ENCODE results near the gene PSMB7. TPM values are rescaled to one million over a fixed set of nuclear protein-coding genes. Genes with fewer than 3 reads are reported as not detected.

PSMB7 gene
- total and polyA plus RNA-seq, 2 donors (not counting 1 experiment from before 2014, with no cell fraction given), result 69.5 to 73.1 TPM

GRCh38 chr9:124306098-124306735 lies 109.0 kb downstream of the PSMB7 start:
- intact Hi-C loops (cut with micrococcal nuclease), result no loop called here
- Mint-ChIP-seq H3K27ac (peak overlapping the region; percentile 48), H3K9me3 (ENCODE audit: insufficient read depth) (no peaks in the 10 kb centered on the region), H3K4me1 (no peaks in the 10 kb centered on the region), H3K27me3 (no peaks in the 10 kb centered on the region), H3K4me3 (no peak overlapping the region)
- DNase-seq (no peak), ATAC-seq (ENCODE audit: low read depth) (no peak)
- peaks cover 25% of the 10 kb centered on the region for H4K20me1 ChIP-seq (ENCODE audit: control insufficient read depth, insufficient read depth, low read length, poor library complexity, severe bottlenecking)
- no peak overlapping the region for H3K4me3 ChIP-seq (ENCODE audit: control extremely low read depth in 1 of 5, extremely low read depth in 1 of 5, insufficient read depth in 1 of 5, low read depth in 2 of 5, low read length in 4 of 5)
- no peak overlapping the region for H3K27ac ChIP-seq (ENCODE audit: low read length in 2 of 2)
- TF ChIP-seq CTCF (IDR thresholded peaks at IDR 0.05) (no peak), EZH2 (IDR thresholded peaks at IDR 0.05; ENCODE audit: borderline replicate concordance, insufficient read depth, low read depth, low read length, poor library complexity, severe bottlenecking) (no peak)
- ChIA-PET CTCF (interaction anchor here (2.0 kb wide), 1 partner anchor 179 kb away, joined by 7 read pairs; no protein-coding TSS in a partner anchor), POLR2A (no interaction called here)
- H3K9ac ChIP-seq (ENCODE audit: low read length), result no peak overlapping the region
- H3K36me3 ChIP-seq (replicated peaks in 1 of 2; ENCODE audit: control extremely low read depth in 1 of 2, control insufficient read depth in 1 of 2, extremely low read depth in 1 of 2, insufficient read depth in 2 of 2, low read length in 1 of 2), result peaks cover 4 to 63% of the 10 kb centered on the region in 2 experiments
- no peak overlapping the region for H3K4me2 ChIP-seq (replicated peaks; ENCODE audit: low read depth, low read length, poor library complexity, severe bottlenecking)
- no peaks in the 10 kb centered on the region for H3K9me3 ChIP-seq (ENCODE audit: control extremely low read depth in 1 of 3, control insufficient read depth in 2 of 3, insufficient read depth in 1 of 3, low read length in 2 of 3)
- no peaks in the 10 kb centered on the region for H3K4me1 ChIP-seq (ENCODE audit: control insufficient read depth in 2 of 2, insufficient read depth in 2 of 2, low read length in 2 of 2)
- H2AFZ ChIP-seq (ENCODE audit: insufficient read depth, low read depth, low read length, poor library complexity, severe bottlenecking), result no peak overlapping the region
- H3K27me3 ChIP-seq (replicated peaks in 1 of 4; ENCODE audit: control extremely low read depth in 1 of 4, control insufficient read depth in 3 of 4, insufficient read depth in 4 of 4, low read length in 3 of 4), result no peaks in the 10 kb centered on the region
- whole genome bisulfite sequencing (ENCODE audit: insufficient coverage), result 83% methylated on average over 12 of the region's 13 CpGs
- H3K79me2 ChIP-seq (ENCODE audit: control insufficient read depth, insufficient read depth, low read length), result peaks cover 43% of the 10 kb centered on the region

GRCh38 chr9:124304285-124304684 lies 111.0 kb downstream of the PSMB7 start:
- Histone ChIP-seq H3K36me3 (replicated peaks in 1 of 2; ENCODE audit: control extremely low read depth in 1 of 2, control insufficient read depth in 1 of 2, extremely low read depth in 1 of 2, insufficient read depth in 2 of 2, low read length in 1 of 2) (peaks cover 4 to 53% of the 10 kb centered on the region in 2 experiments), H3K27me3 (replicated peaks in 1 of 4; ENCODE audit: control extremely low read depth in 1 of 4, control insufficient read depth in 3 of 4, insufficient read depth in 4 of 4, low read length in 3 of 4) (no peaks in the 10 kb centered on the region), H3K27ac (ENCODE audit: low read length in 2 of 2) (no peak overlapping the region), H2AFZ (ENCODE audit: insufficient read depth, low read depth, low read length, poor library complexity, severe bottlenecking) (no peak overlapping the region), H4K20me1 (ENCODE audit: control insufficient read depth, insufficient read depth, low read length, poor library complexity, severe bottlenecking) (peaks cover 42% of the 10 kb centered on the region), H3K4me2 (replicated peaks; ENCODE audit: low read depth, low read length, poor library complexity, severe bottlenecking) (no peak overlapping the region), H3K4me3 (ENCODE audit: control extremely low read depth in 1 of 5, extremely low read depth in 1 of 5, insufficient read depth in 1 of 5, low read depth in 2 of 5, low read length in 4 of 5) (no peak overlapping the region), H3K9me3 (ENCODE audit: control extremely low read depth in 1 of 3, control insufficient read depth in 2 of 3, insufficient read depth in 1 of 3, low read length in 2 of 3) (no peaks in the 10 kb centered on the region), H3K9ac (ENCODE audit: low read length) (no peak overlapping the region), H3K79me2 (ENCODE audit: control insufficient read depth, insufficient read depth, low read length) (peaks cover 62% of the 10 kb centered on the region), H3K4me1 (ENCODE audit: control insufficient read depth in 2 of 2, insufficient read depth in 2 of 2, low read length in 2 of 2) (peaks cover 7% of the 10 kb centered on the region in 2 donors)
- no peak overlapping the region for H3K27ac Mint-ChIP-seq
- no peaks in the 10 kb centered on the region for H3K9me3 Mint-ChIP-seq (ENCODE audit: insufficient read depth)
- no peak overlapping the region for H3K4me3 Mint-ChIP-seq
- ChIA-PET POLR2A (no interaction called here), CTCF (interaction anchor here (0.6 to 2.3 kb wide), 3 partner anchors 16 to 224 kb away, joined by 3 to 12 read pairs (median 4); no protein-coding TSS in a partner anchor)
- intact Hi-C loops (cut with micrococcal nuclease), result no loop called here
- ATAC-seq (ENCODE audit: low read depth), result no peak
- 100% methylated on average over 1 of the region's 8 CpGs for WGBS (ENCODE audit: insufficient coverage)
- no peak for DNase-seq
- H3K4me1 Mint-ChIP-seq, result peaks cover 12% of the 10 kb centered on the region
- TF ChIP-seq EZH2 (IDR thresholded peaks at IDR 0.05; ENCODE audit: borderline replicate concordance, insufficient read depth, low read depth, low read length, poor library complexity, severe bottlenecking), result no peak
- no peak for TF ChIP-seq CTCF (IDR thresholded peaks at IDR 0.05)
- no peaks in the 10 kb centered on the region for H3K27me3 Mint-ChIP-seq

Data from B cell (primary cell).